ENCODE results near the gene THRAP3. TPM values are rescaled to one million over a fixed set of nuclear protein-coding genes. Genes with fewer than 3 reads are reported as not detected.

The THRAP3 gene
- total RNA-seq, 1 donor from 2014 or later, result 167 TPM

DNA sequence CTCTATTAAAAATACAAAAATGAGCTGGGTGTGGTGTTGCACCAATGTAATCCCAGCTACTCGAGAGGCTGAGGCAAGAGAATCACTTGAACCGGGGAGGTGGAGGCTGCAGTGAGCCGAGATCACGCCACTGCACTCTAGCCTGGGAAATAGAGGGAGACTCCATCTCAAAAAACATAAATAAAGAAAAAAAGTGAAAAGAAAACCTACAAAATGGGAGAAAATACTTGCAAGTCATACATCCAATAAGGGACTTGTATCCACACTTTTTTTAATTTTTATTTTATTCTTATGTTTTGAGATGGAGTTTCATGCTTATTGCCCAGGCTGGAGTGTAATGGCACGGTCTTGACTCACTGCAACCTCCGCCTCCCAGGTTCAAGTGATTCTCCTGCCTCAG is 52.4 kb downstream of the THRAP3 start:
- Mint-ChIP-seq H3K4me3 (no peak overlapping the region), H3K4me1 (no peaks in the 10 kb centered on the region), H3K36me3 (ENCODE audit: low read depth) (peaks cover 4% of the 10 kb centered on the region), H3K9me3 (no peaks in the 10 kb centered on the region), H3K27ac (ENCODE audit: unreplicated experiment) (no peak overlapping the region), H3K27me3 (ENCODE audit: low read depth) (no peaks in the 10 kb centered on the region)
- TF ChIP-seq, protein P1, sequence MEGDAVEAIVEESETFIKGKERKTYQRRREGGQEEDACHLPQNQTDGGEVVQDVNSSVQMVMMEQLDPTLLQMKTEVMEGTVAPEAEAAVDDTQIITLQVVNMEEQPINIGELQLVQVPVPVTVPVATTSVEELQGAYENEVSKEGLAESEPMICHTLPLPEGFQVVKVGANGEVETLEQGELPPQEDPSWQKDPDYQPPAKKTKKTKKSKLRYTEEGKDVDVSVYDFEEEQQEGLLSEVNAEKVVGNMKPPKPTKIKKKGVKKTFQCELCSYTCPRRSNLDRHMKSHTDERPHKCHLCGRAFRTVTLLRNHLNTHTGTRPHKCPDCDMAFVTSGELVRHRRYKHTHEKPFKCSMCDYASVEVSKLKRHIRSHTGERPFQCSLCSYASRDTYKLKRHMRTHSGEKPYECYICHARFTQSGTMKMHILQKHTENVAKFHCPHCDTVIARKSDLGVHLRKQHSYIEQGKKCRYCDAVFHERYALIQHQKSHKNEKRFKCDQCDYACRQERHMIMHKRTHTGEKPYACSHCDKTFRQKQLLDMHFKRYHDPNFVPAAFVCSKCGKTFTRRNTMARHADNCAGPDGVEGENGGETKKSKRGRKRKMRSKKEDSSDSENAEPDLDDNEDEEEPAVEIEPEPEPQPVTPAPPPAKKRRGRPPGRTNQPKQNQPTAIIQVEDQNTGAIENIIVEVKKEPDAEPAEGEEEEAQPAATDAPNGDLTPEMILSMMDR (conservative IDR thresholded peaks at IDR 0.05), result no peak
- DNase-seq (ENCODE audit: low read depth, low spot score), result no peak

DNA sequence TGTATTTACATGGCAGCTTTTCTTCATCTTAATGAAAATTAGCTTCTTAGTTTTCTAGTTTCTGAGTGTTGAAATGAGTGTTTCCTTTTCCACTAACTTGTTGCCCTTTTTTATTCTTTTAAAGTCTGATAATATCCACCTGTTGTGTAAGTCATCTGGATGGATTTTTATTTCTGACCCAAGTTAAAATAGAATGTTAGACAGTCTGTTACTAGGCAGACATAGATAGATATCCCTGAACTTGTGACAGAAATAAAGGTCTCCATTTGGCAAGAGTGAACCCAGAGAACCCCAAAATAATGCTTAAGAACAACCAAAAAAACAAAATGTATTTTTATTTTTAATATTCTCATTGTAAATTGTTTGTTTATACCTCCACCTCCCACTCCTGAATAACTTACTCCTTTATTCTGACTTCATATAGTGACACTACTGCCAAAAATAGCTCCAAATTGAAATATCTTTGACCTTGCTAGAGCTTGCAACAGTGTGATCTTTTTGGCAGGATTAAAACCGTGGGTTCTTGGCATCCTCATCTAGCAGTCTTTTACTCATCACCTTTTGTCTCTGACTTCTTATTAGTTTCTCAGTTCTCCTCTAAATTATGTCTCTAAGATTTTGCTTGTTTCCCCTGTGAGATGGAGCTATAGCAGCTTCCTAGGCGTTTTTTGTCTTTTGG is 55.0 kb downstream of the THRAP3 start:
- Mint-ChIP-seq H3K4me1 (no peaks in the 10 kb centered on the region), H3K27me3 (ENCODE audit: low read depth) (no peaks in the 10 kb centered on the region), H3K4me3 (no peak overlapping the region), H3K36me3 (ENCODE audit: low read depth) (peaks cover 4% of the 10 kb centered on the region), H3K9me3 (no peaks in the 10 kb centered on the region), H3K27ac (ENCODE audit: unreplicated experiment) (no peak overlapping the region)
- no peak for DNase-seq (ENCODE audit: low read depth, low spot score)
- TF ChIP-seq, protein P1 (conservative IDR thresholded peaks at IDR 0.05), result no peak

DNA sequence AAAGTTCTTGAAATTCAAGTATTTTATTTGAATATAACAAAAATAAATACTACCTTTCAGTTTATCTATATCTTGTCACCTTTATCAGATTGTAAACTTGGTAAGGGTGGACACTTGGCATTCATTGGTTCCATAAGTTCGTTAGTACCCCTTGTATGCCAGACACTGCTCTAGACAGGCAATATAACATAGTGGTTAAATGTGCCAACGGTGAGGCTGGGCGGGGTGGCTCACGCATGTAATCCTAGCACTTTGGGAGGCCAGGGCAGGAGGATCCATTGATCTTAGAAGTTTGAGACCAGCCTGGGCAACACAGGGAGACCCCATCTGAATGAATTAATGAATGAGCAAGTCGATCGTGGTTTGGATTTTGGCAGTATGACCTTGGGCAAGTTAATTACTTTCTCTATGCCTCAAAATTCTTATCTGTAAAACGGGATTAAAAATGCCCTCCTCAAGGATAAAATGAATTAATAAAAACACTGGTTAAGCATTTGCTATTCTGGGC is 55.6 kb downstream of the THRAP3 start:
- H3K4me1 Mint-ChIP-seq, result no peaks in the 10 kb centered on the region
- TF ChIP-seq, protein P1 (conservative IDR thresholded peaks at IDR 0.05), result no peak
- H3K4me3 Mint-ChIP-seq, result no peak overlapping the region
- peak overlapping the region; percentile 29 for H3K27ac Mint-ChIP-seq (ENCODE audit: unreplicated experiment)
- H3K27me3 Mint-ChIP-seq (ENCODE audit: low read depth), result no peaks in the 10 kb centered on the region
- DNase-seq (ENCODE audit: low read depth, low spot score), result no peak
- H3K9me3 Mint-ChIP-seq, result no peaks in the 10 kb centered on the region
- peaks cover 4% of the 10 kb centered on the region for H3K36me3 Mint-ChIP-seq (ENCODE audit: low read depth)

DNA sequence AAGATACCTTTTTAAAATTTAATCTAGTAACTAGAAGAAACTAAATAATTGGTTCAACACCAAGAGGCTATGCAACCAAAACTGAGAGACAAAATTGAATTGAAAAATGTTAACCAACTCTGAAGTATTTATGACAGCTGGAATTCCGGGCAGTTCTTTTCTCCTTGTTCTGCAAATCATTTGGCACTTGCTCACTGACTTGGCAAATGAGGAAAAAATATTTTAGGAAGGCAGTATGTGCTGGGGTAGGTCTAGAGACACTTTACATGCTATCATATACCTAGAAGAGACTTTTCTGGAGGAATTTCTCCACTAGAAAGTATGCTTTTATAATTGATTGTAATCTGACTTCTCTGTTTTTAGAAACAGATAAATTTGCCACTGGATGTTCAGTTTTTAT is 59.8 kb downstream of the THRAP3 start:
- Mint-ChIP-seq H3K9me3 (no peaks in the 10 kb centered on the region), H3K4me1 (no peaks in the 10 kb centered on the region), H3K27me3 (ENCODE audit: low read depth) (no peaks in the 10 kb centered on the region), H3K36me3 (ENCODE audit: low read depth) (peaks cover 12% of the 10 kb centered on the region), H3K27ac (ENCODE audit: unreplicated experiment) (no peak overlapping the region), H3K4me3 (no peak overlapping the region)
- no peak for DNase-seq (ENCODE audit: low read depth, low spot score)
- TF ChIP-seq, protein P1 (conservative IDR thresholded peaks at IDR 0.05), result no peak

DNA sequence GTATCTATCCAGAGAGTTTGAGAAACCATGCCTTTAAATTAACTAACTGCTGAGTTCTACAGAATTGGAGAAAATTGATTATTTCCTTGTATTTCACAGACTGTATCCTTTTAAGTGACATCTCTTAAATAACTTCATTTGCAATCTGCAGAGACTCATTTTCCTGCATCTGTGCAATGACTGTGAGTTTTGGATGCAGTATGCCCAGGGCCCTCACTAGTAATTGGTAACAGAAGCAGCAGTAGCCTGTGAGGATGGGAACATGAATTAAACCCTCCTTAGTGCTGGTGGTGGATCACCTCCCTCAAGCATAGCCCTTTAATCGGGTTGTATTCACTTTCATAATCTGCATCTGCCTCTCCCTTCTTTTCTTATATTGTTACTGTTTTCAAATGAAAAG is 60.3 kb downstream of the THRAP3 start:
- no peaks in the 10 kb centered on the region for H3K4me1 Mint-ChIP-seq
- H3K9me3 Mint-ChIP-seq, result no peaks in the 10 kb centered on the region
- no peak overlapping the region for H3K27ac Mint-ChIP-seq (ENCODE audit: unreplicated experiment)
- no peaks in the 10 kb centered on the region for H3K27me3 Mint-ChIP-seq (ENCODE audit: low read depth)
- TF ChIP-seq, protein P1 (conservative IDR thresholded peaks at IDR 0.05), result no peak
- DNase-seq (ENCODE audit: low read depth, low spot score), result no peak
- no peak overlapping the region for H3K4me3 Mint-ChIP-seq
- peaks cover 14% of the 10 kb centered on the region for H3K36me3 Mint-ChIP-seq (ENCODE audit: low read depth)

Data from neural crest cell (in vitro differentiated cells).